ENCODE measurements around the gene PDK2. TPM values are rescaled to one million over a fixed set of nuclear protein-coding genes. Genes with fewer than 3 reads are reported as not detected.

PDK2 gene
- total RNA-seq, 2 donors from 2014 or later, result 47.1 to 79.5 TPM

- no peak for DNase-seq (ENCODE audit: low spot score)
- intact Hi-C loops (cut with DNase I), result no loop called here
- Histone ChIP-seq H3K9me3 (no peaks in the 10 kb centered on the region), H3K36me3 (no peaks in the 10 kb centered on the region), H3K4me3 (peak overlapping the region in 1 of 2 donors; percentile 70), H3K27ac (peak overlapping the region; percentile 89 to 93), H3K27me3 (replicated peaks; ENCODE audit: insufficient read depth) (no peaks in the 10 kb centered on the region), H3K4me1 (replicated peaks) (no peaks in the 10 kb centered on the region)
- TF ChIP-seq CTCF (IDR thresholded peaks at IDR 0.05) (no peak), POLR2AphosphoS5 (IDR thresholded peaks at IDR 0.05) (no peak), POLR2A (IDR thresholded peaks at IDR 0.05) (no peak)
- whole genome bisulfite sequencing, result 57% methylated on average over 9 of the region's 9 CpGs
These were observed 37.6 kb upstream of the PDK2 start for GRCh38 chr17:50057521-50057991.

DNA sequence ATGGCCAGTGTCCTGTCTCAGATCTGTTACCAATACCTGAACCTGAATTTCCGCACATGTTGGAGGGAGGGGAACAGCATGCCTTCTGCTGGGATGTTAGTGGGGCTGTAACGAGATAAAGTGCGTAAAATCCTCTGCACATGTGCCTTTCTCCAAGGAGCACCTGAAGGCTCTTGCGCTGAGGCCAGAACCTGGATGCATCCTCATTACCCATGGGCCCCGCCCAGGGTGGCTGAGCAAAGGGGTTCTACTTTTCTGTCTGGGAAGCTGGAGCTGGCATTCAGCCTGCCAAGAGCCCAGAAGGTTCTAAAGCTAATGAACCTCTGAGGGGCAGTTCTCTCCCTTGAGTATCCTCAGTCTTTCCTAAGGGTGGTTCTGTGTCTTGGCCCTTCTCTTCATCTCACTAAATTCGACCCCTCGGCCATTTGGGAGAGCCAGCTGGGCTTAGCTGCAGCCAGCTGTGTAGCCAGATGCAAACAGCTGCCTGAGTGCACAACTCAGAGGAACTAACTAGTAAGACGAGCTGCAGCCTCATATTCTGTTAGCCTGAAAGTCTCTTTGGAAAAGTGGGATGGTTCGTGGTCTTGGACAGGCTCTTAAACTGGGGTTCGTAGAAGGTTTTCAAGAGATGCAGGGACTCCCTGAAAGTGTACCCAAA is 36.7 kb upstream of the PDK2 start:
- no peaks in the 10 kb centered on the region for H3K36me3 ChIP-seq
- no peaks in the 10 kb centered on the region for H3K27me3 ChIP-seq (replicated peaks; ENCODE audit: insufficient read depth)
- no peaks in the 10 kb centered on the region for H3K4me1 ChIP-seq (replicated peaks)
- WGBS, result 66% methylated on average over 10 of the region's 10 CpGs
- TF ChIP-seq CTCF (IDR thresholded peaks at IDR 0.05) (no peak), POLR2AphosphoS5 (IDR thresholded peaks at IDR 0.05) (no peak), POLR2A (IDR thresholded peaks at IDR 0.05) (no peak)
- peak overlapping the region; percentile 66 to 71 for H3K27ac ChIP-seq
- DNase-seq (ENCODE audit: low spot score), result no peak
- H3K4me3 ChIP-seq, result no peak overlapping the region
- no peaks in the 10 kb centered on the region for H3K9me3 ChIP-seq
- intact Hi-C loops (cut with DNase I), result no loop called here

DNA sequence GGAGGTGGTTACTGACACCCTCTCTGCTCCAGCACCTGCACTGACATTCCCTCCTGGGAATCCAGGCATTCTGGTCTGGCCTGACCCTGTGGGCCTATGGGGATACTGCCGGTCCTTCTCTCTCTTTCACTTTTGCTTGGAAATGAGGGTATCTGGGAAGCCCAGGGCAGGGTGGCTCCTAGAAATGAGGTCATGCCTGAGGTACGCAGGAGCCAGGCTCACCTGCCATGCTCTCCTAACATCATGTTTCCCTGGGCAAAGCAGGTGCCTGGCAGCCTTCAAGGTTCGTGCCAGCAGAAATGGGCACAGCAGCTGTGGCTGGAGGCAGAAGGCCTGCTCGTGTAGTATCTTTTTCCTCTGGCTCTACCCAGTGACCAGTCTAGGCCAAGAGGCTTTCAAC is 35.9 kb upstream of the PDK2 start:
- no peak for DNase-seq (ENCODE audit: low spot score)
- WGBS, result 41% methylated on average over 4 of the region's 4 CpGs
- intact Hi-C loops (cut with DNase I), result no loop called here

GRCh38 chr17:50059759-50060273 is 35.3 kb upstream of the PDK2 start:
- Histone ChIP-seq H3K4me1 (replicated peaks) (no peaks in the 10 kb centered on the region), H3K4me3 (no peak overlapping the region), H3K27me3 (replicated peaks; ENCODE audit: insufficient read depth) (no peaks in the 10 kb centered on the region), H3K36me3 (no peaks in the 10 kb centered on the region), H3K27ac (peak overlapping the region; percentile 66 to 71), H3K9me3 (no peaks in the 10 kb centered on the region)
- TF ChIP-seq POLR2AphosphoS5 (IDR thresholded peaks at IDR 0.05) (no peak), POLR2A (IDR thresholded peaks at IDR 0.05) (no peak), CTCF (IDR thresholded peaks at IDR 0.05) (no peak)
- DNase-seq (ENCODE audit: low spot score), result no peak
- 23% methylated on average over 5 of the region's 5 CpGs for WGBS
- intact Hi-C loops (cut with DNase I), result loop anchor here (5.0 kb wide), 1 partner anchor 33 kb away; no protein-coding TSS in a partner anchor

More for the DNA sequence above, 35.9 kb upstream of the PDK2 start:
- Histone ChIP-seq H3K36me3 (no peaks in the 10 kb centered on the region), H3K4me3 (no peak overlapping the region), H3K27me3 (replicated peaks; ENCODE audit: insufficient read depth) (no peaks in the 10 kb centered on the region), H3K9me3 (no peaks in the 10 kb centered on the region), H3K27ac (peak overlapping the region; percentile 66 to 71), H3K4me1 (replicated peaks) (no peaks in the 10 kb centered on the region)
- TF ChIP-seq CTCF (IDR thresholded peaks at IDR 0.05) (no peak), POLR2A (IDR thresholded peaks at IDR 0.05) (peak; percentile 8)
